H1 (cell line): ENCODE data around the gene ZDHHC5. TPM values are rescaled to one million over a fixed set of nuclear protein-coding genes. Genes with fewer than 3 reads are reported as not detected.

ENCODE experiments used
- ATF2 ChIP-seq: IDR thresholded peaks from 2 replicates; pipeline ENCODE4 v1.6.1; 2012; ENCODE audit warnings: low read length, inconsistent platforms
- CEBPB ChIP-seq: IDR thresholded peaks from 2 replicates; pipeline ENCODE4 v1.6.1; 2012; ENCODE audit warnings: low read depth, low read length
- CHD1 ChIP-seq: IDR thresholded peaks from 2 replicates; pipeline ENCODE4 v1.6.1; 2012; ENCODE audit warnings: low read depth, low read length, improper control_type of control experiment
- EP300 ChIP-seq, 2 experiments: IDR thresholded peaks; 1 replicate in 1 of 2; 2 replicates in 1 of 2; pipeline ENCODE4 v1.6.1; 2011 to 2012; ENCODE audit warnings: low read depth in 2 of 2, low read length in 2 of 2, mild to moderate bottlenecking in 2 of 2, borderline replicate concordance in 1 of 2, inconsistent platforms in 1 of 2, moderate library complexity in 1 of 2
- EZH2 ChIP-seq: fragments of 200-600 bp; sonication (generic); IDR thresholded peaks from 2 replicates; pipeline ENCODE4 v1.7.1; 2012; ENCODE audit warnings: low read depth, mild to moderate bottlenecking, moderate library complexity, low read length, inconsistent platforms; ENCODE audit not compliant: severe bottlenecking
- GABPA ChIP-seq: IDR thresholded peaks from 2 replicates; pipeline ENCODE4 v1.6.1; 2011; ENCODE audit warnings: mild to moderate bottlenecking, low read length, moderate library complexity, borderline replicate concordance; ENCODE audit not compliant: insufficient read depth
- HDAC6 ChIP-seq: IDR thresholded peaks from one replicate; pipeline ENCODE4 v1.7.1; 2012; ENCODE audit warnings: low read depth, mild to moderate bottlenecking, inconsistent platforms, low read length, moderate library complexity
- JUND ChIP-seq: IDR thresholded peaks from 2 replicates; pipeline ENCODE4 v1.6.1; 2011; ENCODE audit warnings: mild to moderate bottlenecking, improper control_type of control experiment, low read length
- MAFK ChIP-seq: IDR thresholded peaks from 2 replicates; pipeline ENCODE4 v1.6.1; 2012; ENCODE audit warnings: low read depth, mild to moderate bottlenecking, improper control_type of control experiment, low read length
- POU5F1 ChIP-seq: IDR thresholded peaks from 2 replicates; pipeline ENCODE4 v1.6.1; 2011; ENCODE audit warnings: low read depth, mild to moderate bottlenecking, low read length, moderate library complexity
- SP2 ChIP-seq: IDR thresholded peaks from 2 replicates; pipeline ENCODE4 v1.6.1; 2012; ENCODE audit warnings: mild to moderate bottlenecking, low read length, inconsistent platforms
- TBP ChIP-seq: IDR thresholded peaks from 2 replicates; pipeline ENCODE4 v1.6.1; 2011; ENCODE audit warnings: low read depth, low read length, improper control_type of control experiment
- TCF12 ChIP-seq: IDR thresholded peaks from 2 replicates; pipeline ENCODE4 v1.6.1; 2011; ENCODE audit warnings: low read depth, mild to moderate bottlenecking, low read length
- USF2 ChIP-seq: IDR thresholded peaks from 2 replicates; pipeline ENCODE4 v1.6.1; 2011; ENCODE audit warnings: low read length, improper control_type of control experiment
- polyA plus RNA-seq, 7 experiments: library from polyadenylated mRNA; depleted of rRNA in 3 of 7; stranded (reverse) in 5 of 7; unstranded in 2 of 7; fragments of >200 nt in 5 of 7; fragments of 200-250 nt in 2 of 7; gene quantifications; 1 replicate in 5 of 7; 2 replicates in 1 of 7; 4 replicates in 1 of 7; pipeline versions ENCODE4 v1.2.1 to v1.2.3, GENCODE V29; 2011 to 2013; ENCODE audit warnings: missing spikeins in 2 of 7, mixed read lengths in 2 of 7
- total RNA-seq: library from RNA; stranded (reverse); fragmentation: NEBNext Ultra II Directional; extraction: Animal tissue kit (Norgen Biotek cat#: 25700); gene quantifications from 2 replicates; pipeline ENCODE4 v1.2.1, GENCODE V29; 2021
- TF ChIP-seq, protein P1 (sequence below), 3 experiments: IDR thresholded peaks; 1 replicate in 2 of 3; 2 replicates in 1 of 3; pipeline versions ENCODE4 v1.5.1 to v1.6.1; 2011; ENCODE audit warnings: low read length in 3 of 3, mild to moderate bottlenecking in 3 of 3, inconsistent platforms in 2 of 3, low read depth in 1 of 3, moderate library complexity in 1 of 3; ENCODE audit not compliant: insufficient read depth in 1 of 3; ENCODE audit errors: control extremely low read depth in 1 of 3
- TF ChIP-seq, protein P2 (sequence below): IDR thresholded peaks from 2 replicates; pipeline ENCODE4 v1.6.1; 2012; ENCODE audit warnings: inconsistent platforms

ZDHHC5 gene
- total and polyA plus RNA-seq, 2 of the 8 experiments (the other 6 are each of a cell fraction or from before 2014, with no cell fraction given), result 40.0 to 56.3 TPM

- TF ChIP-seq, protein P1, sequence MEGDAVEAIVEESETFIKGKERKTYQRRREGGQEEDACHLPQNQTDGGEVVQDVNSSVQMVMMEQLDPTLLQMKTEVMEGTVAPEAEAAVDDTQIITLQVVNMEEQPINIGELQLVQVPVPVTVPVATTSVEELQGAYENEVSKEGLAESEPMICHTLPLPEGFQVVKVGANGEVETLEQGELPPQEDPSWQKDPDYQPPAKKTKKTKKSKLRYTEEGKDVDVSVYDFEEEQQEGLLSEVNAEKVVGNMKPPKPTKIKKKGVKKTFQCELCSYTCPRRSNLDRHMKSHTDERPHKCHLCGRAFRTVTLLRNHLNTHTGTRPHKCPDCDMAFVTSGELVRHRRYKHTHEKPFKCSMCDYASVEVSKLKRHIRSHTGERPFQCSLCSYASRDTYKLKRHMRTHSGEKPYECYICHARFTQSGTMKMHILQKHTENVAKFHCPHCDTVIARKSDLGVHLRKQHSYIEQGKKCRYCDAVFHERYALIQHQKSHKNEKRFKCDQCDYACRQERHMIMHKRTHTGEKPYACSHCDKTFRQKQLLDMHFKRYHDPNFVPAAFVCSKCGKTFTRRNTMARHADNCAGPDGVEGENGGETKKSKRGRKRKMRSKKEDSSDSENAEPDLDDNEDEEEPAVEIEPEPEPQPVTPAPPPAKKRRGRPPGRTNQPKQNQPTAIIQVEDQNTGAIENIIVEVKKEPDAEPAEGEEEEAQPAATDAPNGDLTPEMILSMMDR (IDR thresholded peaks at IDR 0.05; ENCODE audit: control extremely low read depth in 1 of 3, insufficient read depth in 1 of 3, low read depth in 1 of 3, low read length in 3 of 3), result peak in 1 of 3 experiments; percentile 5; a peak in 1 of 4 replicates
- TF ChIP-seq JUND (peak; percentile 84), EP300 (IDR thresholded peaks at IDR 0.05; ENCODE audit: borderline replicate concordance in 1 of 2, low read depth in 2 of 2, low read length in 2 of 2) (peak in 1 of 2 experiments; percentile 97; a peak in 2 of 3 replicates), GABPA (peak; percentile 98), HDAC6 (no peak), USF2 (peak; percentile 91), CEBPB (peak; percentile 41; the same call in 1 of the 2 replicates), EZH2 (no peak), CHD1 (peak; percentile 84), MAFK (no peak; the same call in 1 of the 2 replicates), TCF12 (0 out of 2 replicates have a peak, but pooled peaks have one; percentile 59), SP2 (no peak), POU5F1 (no peak), TBP (peak; percentile 92), ATF2 (no peak; the same call in 1 of the 2 replicates)
- TF ChIP-seq, protein P2, sequence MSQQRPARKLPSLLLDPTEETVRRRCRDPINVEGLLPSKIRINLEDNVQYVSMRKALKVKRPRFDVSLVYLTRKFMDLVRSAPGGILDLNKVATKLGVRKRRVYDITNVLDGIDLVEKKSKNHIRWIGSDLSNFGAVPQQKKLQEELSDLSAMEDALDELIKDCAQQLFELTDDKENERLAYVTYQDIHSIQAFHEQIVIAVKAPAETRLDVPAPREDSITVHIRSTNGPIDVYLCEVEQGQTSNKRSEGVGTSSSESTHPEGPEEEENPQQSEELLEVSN, result peak; percentile 91
Measured at GRCh38 chr11:57741132-57742086, 73.5 kb downstream of the ZDHHC5 start, which contains the start of gene SELENOH (continued).
